ENCODE data around the gene CALHM3.

CALHM3 gene

GRCh38 chr10:103451091-103451813, 27.8 kb downstream of the CALHM3 start:
- no peaks in the 10 kb centered on the region for H3K9me3 ChIP-seq (ENCODE audit: control insufficient read depth in 5 of 5, low read length in 5 of 5)
- peak overlapping the region; percentile 51 to 90 (median 57) for H3K9ac ChIP-seq (ENCODE audit: low read length in 5 of 5)
- H3K4me3 ChIP-seq (ENCODE audit: low read depth in 1 of 5, low read length in 5 of 5), result peak overlapping the region; percentile 67 to 91 (median 87)
- H3K27ac ChIP-seq (ENCODE audit: low read depth, low read length), result peak overlapping the region; percentile 92
- H3K27me3 ChIP-seq (ENCODE audit: control insufficient read depth in 5 of 5, insufficient read depth in 4 of 5, low read length in 5 of 5), result peaks cover 0 to 30% (median 0%) of the 10 kb centered on the region in 5 donors
- H3K36me3 ChIP-seq (ENCODE audit: control insufficient read depth in 5 of 5, insufficient read depth in 5 of 5, low read length in 5 of 5), result peaks cover 0 to 39% (median 30%) of the 10 kb centered on the region in 5 donors
- H3K4me1 ChIP-seq (ENCODE audit: control insufficient read depth in 5 of 5, insufficient read depth in 5 of 5, low read length in 5 of 5), result peaks cover 16 to 66% (median 61%) of the 10 kb centered on the region in 5 donors

DNA sequence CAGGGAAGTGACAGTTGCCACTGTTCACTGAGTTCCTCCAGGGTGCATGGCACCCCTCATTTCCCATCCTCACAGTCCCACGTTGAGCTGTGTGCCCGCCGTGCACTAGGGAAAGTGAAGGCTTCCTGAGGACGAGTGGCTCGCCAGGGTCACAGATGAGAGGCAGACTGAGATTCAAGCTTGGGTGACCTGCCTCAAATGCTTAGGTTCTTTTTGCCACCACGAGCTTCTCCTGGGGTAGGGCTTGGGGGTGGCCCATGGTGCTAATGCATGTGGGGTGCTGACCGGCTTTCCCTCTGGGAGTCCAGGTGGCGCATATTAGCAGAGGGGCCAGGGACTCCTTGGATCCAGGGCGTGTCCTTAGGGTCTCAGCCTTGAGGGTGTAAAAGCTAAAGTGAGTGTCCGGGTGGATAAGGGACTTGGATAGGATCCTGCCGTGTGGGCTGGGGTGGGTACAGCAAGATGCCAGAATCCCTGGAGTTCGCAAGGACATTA, 28.8 kb downstream of the CALHM3 start:
- Histone ChIP-seq H3K27me3 (ENCODE audit: control insufficient read depth in 5 of 5, insufficient read depth in 4 of 5, low read length in 5 of 5) (peaks cover 0 to 28% (median 0%) of the 10 kb centered on the region in 5 donors), H3K36me3 (ENCODE audit: control insufficient read depth in 5 of 5, insufficient read depth in 5 of 5, low read length in 5 of 5) (peaks cover 0 to 45% (median 40%) of the 10 kb centered on the region in 5 donors), H3K4me3 (ENCODE audit: low read depth in 1 of 5, low read length in 5 of 5) (peak overlapping the region; percentile 23 to 91 (median 87)), H3K9ac (ENCODE audit: low read length in 5 of 5) (peak overlapping the region in 4 of 5 donors; percentile 51 to 90 (median 66)), H3K4me1 (ENCODE audit: control insufficient read depth in 5 of 5, insufficient read depth in 5 of 5, low read length in 5 of 5) (peaks cover 23 to 76% (median 71%) of the 10 kb centered on the region in 5 donors), H3K27ac (ENCODE audit: low read depth, low read length) (peak overlapping the region; percentile 92), H3K9me3 (ENCODE audit: control insufficient read depth in 5 of 5, low read length in 5 of 5) (no peaks in the 10 kb centered on the region)

GRCh38 chr10:103449208-103450144, 29.6 kb downstream of the CALHM3 start:
- peak overlapping the region in 2 of 5 donors; percentile 37 to 90 for H3K9ac ChIP-seq (ENCODE audit: low read length in 5 of 5)
- peaks cover 28 to 83% (median 76%) of the 10 kb centered on the region in 5 donors for H3K4me1 ChIP-seq (ENCODE audit: control insufficient read depth in 5 of 5, insufficient read depth in 5 of 5, low read length in 5 of 5)
- peak overlapping the region; percentile 23 to 91 (median 87) for H3K4me3 ChIP-seq (ENCODE audit: low read depth in 1 of 5, low read length in 5 of 5)
- no peaks in the 10 kb centered on the region for H3K9me3 ChIP-seq (ENCODE audit: control insufficient read depth in 5 of 5, low read length in 5 of 5)
- H3K27ac ChIP-seq (ENCODE audit: low read depth, low read length), result peak overlapping the region; percentile 92
- peaks cover 0 to 53% (median 48%) of the 10 kb centered on the region in 5 donors for H3K36me3 ChIP-seq (ENCODE audit: control insufficient read depth in 5 of 5, insufficient read depth in 5 of 5, low read length in 5 of 5)
- peaks cover 0 to 27% (median 0%) of the 10 kb centered on the region in 5 donors for H3K27me3 ChIP-seq (ENCODE audit: control insufficient read depth in 5 of 5, insufficient read depth in 4 of 5, low read length in 5 of 5)

- peaks cover 0 to 61% (median 55%) of the 10 kb centered on the region in 5 donors for H3K36me3 ChIP-seq (ENCODE audit: control insufficient read depth in 5 of 5, insufficient read depth in 5 of 5, low read length in 5 of 5)
- H3K4me3 ChIP-seq (ENCODE audit: low read depth in 1 of 5, low read length in 5 of 5), result peak overlapping the region in 4 of 5 donors; percentile 43 to 91 (median 68)
- H3K9ac ChIP-seq (ENCODE audit: low read length in 5 of 5), result peak overlapping the region in 1 of 5 donors; percentile 90
- H3K4me1 ChIP-seq (ENCODE audit: control insufficient read depth in 5 of 5, insufficient read depth in 5 of 5, low read length in 5 of 5), result peaks cover 32 to 91% (median 84%) of the 10 kb centered on the region in 5 donors
- H3K27me3 ChIP-seq (ENCODE audit: control insufficient read depth in 5 of 5, insufficient read depth in 4 of 5, low read length in 5 of 5), result peaks cover 0 to 27% (median 0%) of the 10 kb centered on the region in 5 donors
- no peaks in the 10 kb centered on the region for H3K9me3 ChIP-seq (ENCODE audit: control insufficient read depth in 5 of 5, low read length in 5 of 5)
- peak overlapping the region; percentile 92 for H3K27ac ChIP-seq (ENCODE audit: low read depth, low read length)
Observed at GRCh38 chr10:103448746-103449145, 30.3 kb downstream of the CALHM3 start.

- H3K4me3 ChIP-seq (ENCODE audit: low read depth in 1 of 5, low read length in 5 of 5), result peak overlapping the region in 1 of 5 donors; percentile 8
- H3K4me1 ChIP-seq (ENCODE audit: control insufficient read depth in 5 of 5, insufficient read depth in 5 of 5, low read length in 5 of 5), result peaks cover 33 to 97% (median 82%) of the 10 kb centered on the region in 5 donors
- peak overlapping the region in 1 of 5 donors; percentile 32 for H3K9ac ChIP-seq (ENCODE audit: low read length in 5 of 5)
- no peaks in the 10 kb centered on the region for H3K9me3 ChIP-seq (ENCODE audit: control insufficient read depth in 5 of 5, low read length in 5 of 5)
- peaks cover 0 to 75% (median 70%) of the 10 kb centered on the region in 5 donors for H3K36me3 ChIP-seq (ENCODE audit: control insufficient read depth in 5 of 5, insufficient read depth in 5 of 5, low read length in 5 of 5)
- H3K27ac ChIP-seq (ENCODE audit: low read depth, low read length), result peak overlapping the region; percentile 92
- H3K27me3 ChIP-seq (ENCODE audit: control insufficient read depth in 5 of 5, insufficient read depth in 4 of 5, low read length in 5 of 5), result peaks cover 0 to 21% (median 0%) of the 10 kb centered on the region in 5 donors
Observed at GRCh38 chr10:103447187-103447586, 31.9 kb downstream of the CALHM3 start.

DNA sequence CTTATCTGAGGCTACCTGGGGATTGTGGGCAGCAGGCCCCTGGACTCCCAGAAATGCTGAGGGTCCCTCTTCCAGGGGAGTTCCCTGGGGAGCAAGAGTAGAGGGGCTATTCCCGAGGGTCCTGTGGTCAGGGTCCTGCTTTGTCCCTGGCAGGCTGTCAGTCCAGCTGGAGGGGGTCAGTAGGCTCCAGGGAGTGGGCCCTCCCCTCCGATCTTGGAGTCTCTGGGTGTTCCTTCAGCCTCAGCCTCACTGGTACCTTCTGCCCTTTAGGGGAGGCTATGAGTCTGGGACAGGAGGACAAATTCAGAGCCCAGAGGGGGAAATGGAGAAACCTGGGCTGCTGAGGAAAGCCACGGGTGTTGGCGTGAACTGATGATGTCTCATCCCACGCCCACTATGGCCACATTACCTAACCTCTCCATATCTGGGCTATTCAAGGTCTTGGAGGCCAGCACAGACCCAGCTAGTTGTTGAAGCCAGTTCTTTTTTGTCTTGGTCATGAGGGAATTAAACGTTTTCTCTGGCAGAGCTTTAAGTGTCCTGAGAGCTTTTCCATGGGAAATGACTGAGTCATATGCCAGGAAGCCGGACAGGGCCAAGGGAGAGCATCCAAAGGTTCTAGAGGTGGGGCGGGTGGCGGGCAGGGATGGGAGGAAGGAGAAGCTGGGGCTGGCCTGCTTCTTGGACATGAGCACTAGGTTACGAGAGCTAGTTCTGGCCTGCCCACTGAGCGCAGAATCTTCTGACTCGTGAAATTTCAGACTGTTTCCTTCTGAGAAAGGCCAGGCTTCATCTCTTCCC, 33.1 kb downstream of the CALHM3 start:
- Histone ChIP-seq H3K4me1 (ENCODE audit: control insufficient read depth in 5 of 5, insufficient read depth in 5 of 5, low read length in 5 of 5) (peaks cover 33 to 93% (median 77%) of the 10 kb centered on the region in 5 donors), H3K27ac (ENCODE audit: low read depth, low read length) (peak overlapping the region; percentile 92), H3K4me3 (ENCODE audit: low read depth in 1 of 5, low read length in 5 of 5) (peak overlapping the region in 2 of 5 donors; percentile 2 to 5), H3K9me3 (ENCODE audit: control insufficient read depth in 5 of 5, low read length in 5 of 5) (no peaks in the 10 kb centered on the region), H3K27me3 (ENCODE audit: control insufficient read depth in 5 of 5, insufficient read depth in 4 of 5, low read length in 5 of 5) (peaks cover 0 to 10% (median 0%) of the 10 kb centered on the region in 5 donors), H3K36me3 (ENCODE audit: control insufficient read depth in 5 of 5, insufficient read depth in 5 of 5, low read length in 5 of 5) (peaks cover 0 to 82% (median 75%) of the 10 kb centered on the region in 5 donors), H3K9ac (ENCODE audit: low read length in 5 of 5) (peak overlapping the region in 3 of 5 donors; percentile 17 to 43 (median 39))

- peak overlapping the region in 3 of 5 donors; percentile 35 to 43 (median 39) for H3K9ac ChIP-seq (ENCODE audit: low read length in 5 of 5)
- no peaks in the 10 kb centered on the region for H3K9me3 ChIP-seq (ENCODE audit: control insufficient read depth in 5 of 5, low read length in 5 of 5)
- H3K27ac ChIP-seq (ENCODE audit: low read depth, low read length), result peak overlapping the region; percentile 92
- peaks cover 0 to 9% (median 0%) of the 10 kb centered on the region in 5 donors for H3K27me3 ChIP-seq (ENCODE audit: control insufficient read depth in 5 of 5, insufficient read depth in 4 of 5, low read length in 5 of 5)
- peak overlapping the region in 1 of 5 donors; percentile 2 for H3K4me3 ChIP-seq (ENCODE audit: low read depth in 1 of 5, low read length in 5 of 5)
- peaks cover 33 to 87% (median 71%) of the 10 kb centered on the region in 5 donors for H3K4me1 ChIP-seq (ENCODE audit: control insufficient read depth in 5 of 5, insufficient read depth in 5 of 5, low read length in 5 of 5)
- H3K36me3 ChIP-seq (ENCODE audit: control insufficient read depth in 5 of 5, insufficient read depth in 5 of 5, low read length in 5 of 5), result peaks cover 0 to 83% (median 81%) of the 10 kb centered on the region in 5 donors
Observed at GRCh38 chr10:103445366-103445765, 33.7 kb downstream of the CALHM3 start.

GRCh38 chr10:103444478-103444877, 34.6 kb downstream of the CALHM3 start:
- Histone ChIP-seq H3K9me3 (ENCODE audit: control insufficient read depth in 5 of 5, low read length in 5 of 5) (no peaks in the 10 kb centered on the region), H3K9ac (ENCODE audit: low read length in 5 of 5) (no peak overlapping the region), H3K4me1 (ENCODE audit: control insufficient read depth in 5 of 5, insufficient read depth in 5 of 5, low read length in 5 of 5) (peaks cover 27 to 78% (median 62%) of the 10 kb centered on the region in 5 donors), H3K36me3 (ENCODE audit: control insufficient read depth in 5 of 5, insufficient read depth in 5 of 5, low read length in 5 of 5) (peaks cover 0 to 84% (median 80%) of the 10 kb centered on the region in 5 donors), H3K27me3 (ENCODE audit: control insufficient read depth in 5 of 5, insufficient read depth in 4 of 5, low read length in 5 of 5) (peaks cover 0 to 1% (median 0%) of the 10 kb centered on the region in 5 donors), H3K4me3 (ENCODE audit: low read depth in 1 of 5, low read length in 5 of 5) (no peak overlapping the region), H3K27ac (ENCODE audit: low read depth, low read length) (peak overlapping the region; percentile 92)
